A673 (cell line): ENCODE results near the gene BZW2.

ENCODE experiments used
- CTCF ChIP-seq: fragments of 300-800, 200-600 bp; sonication (generic); conservative IDR thresholded peaks from 2 replicates; pipeline ENCODE4 v1.5.1; 2017; ENCODE audit warnings: low read depth, mild to moderate bottlenecking, antibody characterized with exemption, low read length, moderate library complexity, mixed read lengths
- EZH2 ChIP-seq: fragments of 200-600 bp; sonication (generic); IDR thresholded peaks from 2 replicates; pipeline ENCODE4 v1.6.1; 2017; ENCODE audit warnings: borderline replicate concordance, low read depth, mild to moderate bottlenecking, mixed read lengths, antibody characterized with exemption, low read length; ENCODE audit not compliant: poor library complexity, severe bottlenecking

- TF ChIP-seq CTCF, result no peak
- no peak for TF ChIP-seq EZH2
These were observed 6.9 kb downstream of the BZW2 start for GRCh38 chr7:16652888-16653287.
